Keratinocyte (primary cell): ENCODE data around the gene CD96.

Experiments used
- CTCF ChIP-seq, 3 experiments: IDR thresholded peaks in 1 of 3; conservative IDR thresholded peaks in 1 of 3; optimal IDR thresholded peaks in 1 of 3; 2 replicates in 2 of 3; 3 replicates in 1 of 3; pipeline versions ENCODE3 to v1.5.1; 2011; ENCODE audit warnings: low read length in 3 of 3, mild to moderate bottlenecking in 3 of 3, moderate library complexity in 2 of 3, control low read depth in 1 of 3, inconsistent platforms in 1 of 3; ENCODE audit not compliant: insufficient read depth in 2 of 3; ENCODE audit errors: extremely low read depth in 1 of 3
- EZH2 ChIP-seq: IDR thresholded peaks from one replicate; pipeline ENCODE4 v1.6.1; 2012; ENCODE audit warnings: inconsistent platforms, mild to moderate bottlenecking, low read length, moderate library complexity

- TF ChIP-seq CTCF (optimal IDR thresholded peaks at IDR 0.05 in 1 of 3, IDR thresholded peaks at IDR 0.05 in 1 of 3, conservative IDR thresholded peaks at IDR 0.05 in 1 of 3; ENCODE audit: extremely low read depth in 1 of 3, insufficient read depth in 2 of 3, low read length in 3 of 3) (no peak), EZH2 (no peak)
Observed at GRCh38 chr3:111592143-111592542, 50.1 kb downstream of the CD96 start.
